ENCODE data around the gene FBN1. TPM values are rescaled to one million over a fixed set of nuclear protein-coding genes. Genes with fewer than 3 reads are reported as not detected.
A peak's percentile ranks its signal among the peaks of the same experiment; 100 is the strongest.

The FBN1 gene
- total RNA-seq, 2 experiments from 2014 or later, result 0.56 to 0.59 TPM

- intact Hi-C loops (cut with DNase I, micrococcal nuclease), result no loop called here
- no peaks in the 10 kb centered on the region for H3K36me3 Mint-ChIP-seq (ENCODE audit: low read depth)
- CTCF ChIA-PET, result no interaction called here
- POLR2A ChIA-PET, result no interaction called here
- H3K4me1 Mint-ChIP-seq, result peaks cover 4% of the 10 kb centered on the region
- DNase-seq, result no peak
- no peak for ATAC-seq
- no peak overlapping the region for H3K4me3 Mint-ChIP-seq
- H3K27ac Mint-ChIP-seq, result no peak overlapping the region
- peaks cover 26% of the 10 kb centered on the region for H3K27me3 Mint-ChIP-seq
- no peaks in the 10 kb centered on the region for H3K9me3 Mint-ChIP-seq (ENCODE audit: low read depth)
Measured at GRCh38 chr15:48647962-48648361, 2.5 kb upstream of the FBN1 start.

GRCh38 chr15:48646331-48646730 lies 822 bp upstream of the FBN1 start:
- POLR2A ChIA-PET, result no interaction called here
- peaks cover 4% of the 10 kb centered on the region for H3K4me1 Mint-ChIP-seq
- no peaks in the 10 kb centered on the region for H3K9me3 Mint-ChIP-seq (ENCODE audit: low read depth)
- DNase-seq (no peak), ATAC-seq (no peak)
- no peak overlapping the region for H3K27ac Mint-ChIP-seq
- H3K4me3 Mint-ChIP-seq, result peak overlapping the region; percentile 51
- intact Hi-C loops (cut with DNase I, micrococcal nuclease), result no loop called here
- CTCF ChIA-PET, result interaction anchor here (0.6 kb wide), 1 partner anchor 272 kb away, joined by 3 read pairs; no protein-coding TSS in a partner anchor
- no peaks in the 10 kb centered on the region for H3K36me3 Mint-ChIP-seq (ENCODE audit: low read depth)
- peaks cover 33% of the 10 kb centered on the region for H3K27me3 Mint-ChIP-seq

- H3K9me3 Mint-ChIP-seq (ENCODE audit: low read depth), result no peaks in the 10 kb centered on the region
- H3K4me3 Mint-ChIP-seq, result peak overlapping the region; percentile 51
- POLR2A ChIA-PET, result no interaction called here
Measured at GRCh38 chr15:48644827-48645557, 517 bp downstream of the FBN1 start.

GRCh38 chr15:48644467-48644826 lies 1.1 kb downstream of the FBN1 start:
- peak overlapping the region; percentile 23 for H3K4me3 Mint-ChIP-seq
- POLR2A ChIA-PET, result no interaction called here
- CTCF ChIA-PET, result no interaction called here
- peaks cover 33% of the 10 kb centered on the region for H3K27me3 Mint-ChIP-seq
- no peaks in the 10 kb centered on the region for H3K9me3 Mint-ChIP-seq (ENCODE audit: low read depth)
- DNase-seq (peak; percentile 9), ATAC-seq (peak; percentile 33)
- H3K36me3 Mint-ChIP-seq (ENCODE audit: low read depth), result no peaks in the 10 kb centered on the region
- H3K4me1 Mint-ChIP-seq, result peaks cover 4% of the 10 kb centered on the region
- H3K27ac Mint-ChIP-seq, result no peak overlapping the region
- intact Hi-C loops (cut with DNase I, micrococcal nuclease), result no loop called here

More at GRCh38 chr15:48644827-48645557, 517 bp downstream of the FBN1 start:
- Mint-ChIP-seq H3K36me3 (ENCODE audit: low read depth) (no peaks in the 10 kb centered on the region), H3K4me1 (peaks cover 4% of the 10 kb centered on the region), H3K27me3 (peaks cover 33% of the 10 kb centered on the region), H3K27ac (no peak overlapping the region)
- DNase-seq (peak; percentile 29), ATAC-seq (peak; percentile 43)
- intact Hi-C loops (cut with DNase I, micrococcal nuclease), result no loop called here
- CTCF ChIA-PET, result no interaction called here

GRCh38 chr15:48643776-48644466 lies 1.6 kb downstream of the FBN1 start:
- ATAC-seq, result no peak
- ChIA-PET POLR2A (no interaction called here), CTCF (no interaction called here)
- Mint-ChIP-seq H3K27me3 (peaks cover 33% of the 10 kb centered on the region), H3K27ac (no peak overlapping the region), H3K9me3 (ENCODE audit: low read depth) (no peaks in the 10 kb centered on the region), H3K4me1 (peaks cover 4% of the 10 kb centered on the region), H3K4me3 (no peak overlapping the region), H3K36me3 (ENCODE audit: low read depth) (no peaks in the 10 kb centered on the region)
- no peak for DNase-seq
- intact Hi-C loops (cut with DNase I, micrococcal nuclease), result no loop called here

GRCh38 chr15:48643206-48643605 lies 2.3 kb downstream of the FBN1 start:
- Mint-ChIP-seq H3K27ac (no peak overlapping the region), H3K9me3 (ENCODE audit: low read depth) (no peaks in the 10 kb centered on the region), H3K36me3 (ENCODE audit: low read depth) (no peaks in the 10 kb centered on the region), H3K27me3 (peaks cover 33% of the 10 kb centered on the region), H3K4me3 (no peak overlapping the region), H3K4me1 (peaks cover 4% of the 10 kb centered on the region)
- intact Hi-C loops (cut with DNase I, micrococcal nuclease), result no loop called here
- POLR2A ChIA-PET, result no interaction called here
- DNase-seq (no peak), ATAC-seq (no peak)
- CTCF ChIA-PET, result no interaction called here

- no peak overlapping the region for H3K27ac Mint-ChIP-seq
- H3K36me3 Mint-ChIP-seq (ENCODE audit: low read depth), result no peaks in the 10 kb centered on the region
- DNase-seq (no peak), ATAC-seq (no peak)
- H3K4me3 Mint-ChIP-seq, result no peak overlapping the region
- intact Hi-C loops (cut with DNase I, micrococcal nuclease), result no loop called here
- CTCF ChIA-PET, result no interaction called here
- H3K4me1 Mint-ChIP-seq, result peaks cover 4% of the 10 kb centered on the region
- no peaks in the 10 kb centered on the region for H3K9me3 Mint-ChIP-seq (ENCODE audit: low read depth)
- H3K27me3 Mint-ChIP-seq, result peaks cover 31% of the 10 kb centered on the region
- POLR2A ChIA-PET, result no interaction called here
Measured at GRCh38 chr15:48642795-48643194, 2.7 kb downstream of the FBN1 start.

GRCh38 chr15:48641416-48641815 lies 4.1 kb downstream of the FBN1 start:
- CTCF ChIA-PET, result no interaction called here
- DNase-seq, result no peak
- H3K27ac Mint-ChIP-seq, result no peak overlapping the region

GRCh38 chr15:48638963-48639362 lies 6.5 kb downstream of the FBN1 start:
- Mint-ChIP-seq H3K27ac (no peak overlapping the region), H3K4me3 (no peak overlapping the region), H3K9me3 (ENCODE audit: low read depth) (no peaks in the 10 kb centered on the region), H3K27me3 (peaks cover 15% of the 10 kb centered on the region), H3K4me1 (no peaks in the 10 kb centered on the region), H3K36me3 (ENCODE audit: low read depth) (no peaks in the 10 kb centered on the region)
- intact Hi-C loops (cut with DNase I, micrococcal nuclease), result no loop called here
- CTCF ChIA-PET, result no interaction called here
- POLR2A ChIA-PET, result no interaction called here
- no peak for ATAC-seq
- DNase-seq, result no peak

More at GRCh38 chr15:48641416-48641815, 4.1 kb downstream of the FBN1 start:
- H3K4me3 Mint-ChIP-seq, result no peak overlapping the region
- H3K27me3 Mint-ChIP-seq, result peaks cover 22% of the 10 kb centered on the region
- POLR2A ChIA-PET, result no interaction called here
- H3K9me3 Mint-ChIP-seq (ENCODE audit: low read depth), result no peaks in the 10 kb centered on the region
- ATAC-seq, result no peak
- intact Hi-C loops (cut with DNase I, micrococcal nuclease), result no loop called here
- no peaks in the 10 kb centered on the region for H3K36me3 Mint-ChIP-seq (ENCODE audit: low read depth)
- H3K4me1 Mint-ChIP-seq, result peaks cover 4% of the 10 kb centered on the region

GRCh38 chr15:48637639-48638038 lies 7.9 kb downstream of the FBN1 start:
- Mint-ChIP-seq H3K4me1 (no peaks in the 10 kb centered on the region), H3K9me3 (ENCODE audit: low read depth) (no peaks in the 10 kb centered on the region), H3K27ac (no peak overlapping the region), H3K36me3 (ENCODE audit: low read depth) (no peaks in the 10 kb centered on the region), H3K4me3 (no peak overlapping the region), H3K27me3 (peaks cover 4% of the 10 kb centered on the region)
- DNase-seq, result no peak
- ChIA-PET POLR2A (interaction anchor here (0.6 kb wide), 1 partner anchor 21 kb away, joined by 3 read pairs; no protein-coding TSS in a partner anchor), CTCF (interaction anchor here (0.6 kb wide), 2 partner anchors 22 to 279 kb away, joined by 3 read pairs; no protein-coding TSS in a partner anchor)
- no peak for ATAC-seq
- intact Hi-C loops (cut with DNase I, micrococcal nuclease), result no loop called here

GRCh38 chr15:48636511-48636910 lies 9.0 kb downstream of the FBN1 start:
- no peaks in the 10 kb centered on the region for H3K9me3 Mint-ChIP-seq (ENCODE audit: low read depth)
- ChIA-PET POLR2A (no interaction called here), CTCF (no interaction called here)
- DNase-seq, result no peak
- H3K27me3 Mint-ChIP-seq, result peaks cover 1% of the 10 kb centered on the region
- H3K36me3 Mint-ChIP-seq (ENCODE audit: low read depth), result no peaks in the 10 kb centered on the region
- intact Hi-C loops (cut with DNase I, micrococcal nuclease), result no loop called here
- no peak for ATAC-seq
- H3K27ac Mint-ChIP-seq, result no peak overlapping the region
- H3K4me1 Mint-ChIP-seq, result no peaks in the 10 kb centered on the region
- no peak overlapping the region for H3K4me3 Mint-ChIP-seq

- DNase-seq, result no peak
- no peaks in the 10 kb centered on the region for H3K9me3 Mint-ChIP-seq (ENCODE audit: low read depth)
- H3K4me1 Mint-ChIP-seq, result no peaks in the 10 kb centered on the region
- H3K27me3 Mint-ChIP-seq, result no peaks in the 10 kb centered on the region
- ChIA-PET CTCF (no interaction called here), POLR2A (no interaction called here)
- no peak overlapping the region for H3K27ac Mint-ChIP-seq
- no peak for ATAC-seq
- no peak overlapping the region for H3K4me3 Mint-ChIP-seq
- H3K36me3 Mint-ChIP-seq (ENCODE audit: low read depth), result no peaks in the 10 kb centered on the region
- intact Hi-C loops (cut with DNase I, micrococcal nuclease), result no loop called here
Measured at GRCh38 chr15:48634893-48635292, 10.6 kb downstream of the FBN1 start.

Data from activated CD4-positive, alpha-beta T cell treated with anti-CD3 and anti-CD28 coated beads for 36 hours (primary cell).